Upper lobe of right lung (tissue), 1 donor: ENCODE results near the gene C10orf71. TPM values are rescaled to one million over a fixed set of nuclear protein-coding genes. Genes with fewer than 3 reads are reported as not detected.

Experiments used
- ATAC-seq: fragments of 200-7000 bp; cut with Tn5 transposase; one replicate; pipeline ENCODE4 v1.9.1; 2020; ENCODE audit warnings: mild to moderate bottlenecking, moderate library complexity
- DNase-seq: peaks from one replicate; pipeline ENCODE4 v3.0.0-alpha.2; 2020
- H3K27ac ChIP-seq: fragments of 200-600 bp; one replicate; pipeline ENCODE4 v1.8.0; 2022
- H3K27me3 ChIP-seq: fragments of 200-600 bp; one replicate; pipeline ENCODE4 v1.8.0; 2022; ENCODE audit warnings: mild to moderate bottlenecking
- H3K36me3 ChIP-seq: fragments of 200-600 bp; one replicate; pipeline ENCODE4 v1.8.0; 2022
- H3K4me1 ChIP-seq: fragments of 200-600 bp; one replicate; pipeline ENCODE4 v1.8.0; 2022
- H3K4me3 ChIP-seq: fragments of 200-600 bp; one replicate; pipeline ENCODE4 v1.8.0; 2022; ENCODE audit warnings: mild to moderate bottlenecking
- H3K9me3 ChIP-seq: fragments of 200-600 bp; one replicate; pipeline ENCODE4 v1.8.0; 2022
- intact Hi-C: fragments of 100-400 bp; cut with DNase I; formaldehyde crosslinking; loops from one replicate; pipeline ENCODE4 v1.11.0; 2022
- total RNA-seq: library from RNA; stranded (reverse); fragmentation: NEBNext Ultra II Directional; extraction: Animal tissue kit (Norgen Biotek cat#: 25700); gene quantifications from one replicate; pipeline ENCODE4 v1.2.1, GENCODE V29; 2021
- TF ChIP-seq, protein P1 (sequence below): fragments of 200-600 bp; IDR thresholded peaks from one replicate; pipeline ENCODE4 v1.8.0; 2022; ENCODE audit warnings: antibody characterized with exemption
- donor health status: DM: no; HTN: yes; CAD: no; lungs with severe emphysema.

C10orf71 gene
- total RNA-seq, 1 donor from 2014 or later: not detected

- no peaks in the 10 kb centered on the region for H3K4me1 ChIP-seq
- DNase-seq (no peak), ATAC-seq (peak; percentile 14)
- no peaks in the 10 kb centered on the region for H3K36me3 ChIP-seq
- H3K4me3 ChIP-seq: no peak overlapping the region
- H3K27me3 ChIP-seq: no peaks in the 10 kb centered on the region
- TF ChIP-seq, protein P1, sequence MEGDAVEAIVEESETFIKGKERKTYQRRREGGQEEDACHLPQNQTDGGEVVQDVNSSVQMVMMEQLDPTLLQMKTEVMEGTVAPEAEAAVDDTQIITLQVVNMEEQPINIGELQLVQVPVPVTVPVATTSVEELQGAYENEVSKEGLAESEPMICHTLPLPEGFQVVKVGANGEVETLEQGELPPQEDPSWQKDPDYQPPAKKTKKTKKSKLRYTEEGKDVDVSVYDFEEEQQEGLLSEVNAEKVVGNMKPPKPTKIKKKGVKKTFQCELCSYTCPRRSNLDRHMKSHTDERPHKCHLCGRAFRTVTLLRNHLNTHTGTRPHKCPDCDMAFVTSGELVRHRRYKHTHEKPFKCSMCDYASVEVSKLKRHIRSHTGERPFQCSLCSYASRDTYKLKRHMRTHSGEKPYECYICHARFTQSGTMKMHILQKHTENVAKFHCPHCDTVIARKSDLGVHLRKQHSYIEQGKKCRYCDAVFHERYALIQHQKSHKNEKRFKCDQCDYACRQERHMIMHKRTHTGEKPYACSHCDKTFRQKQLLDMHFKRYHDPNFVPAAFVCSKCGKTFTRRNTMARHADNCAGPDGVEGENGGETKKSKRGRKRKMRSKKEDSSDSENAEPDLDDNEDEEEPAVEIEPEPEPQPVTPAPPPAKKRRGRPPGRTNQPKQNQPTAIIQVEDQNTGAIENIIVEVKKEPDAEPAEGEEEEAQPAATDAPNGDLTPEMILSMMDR: no peak
- H3K27ac ChIP-seq: no peak overlapping the region
- H3K9me3 ChIP-seq: no peaks in the 10 kb centered on the region
- intact Hi-C loops: no loop called here
These were observed 36.5 kb downstream of the C10orf71 start for GRCh38 chr10:49335364-49335972.

- Histone ChIP-seq H3K4me1 (no peaks in the 10 kb centered on the region), H3K27me3 (no peaks in the 10 kb centered on the region), H3K4me3 (no peak overlapping the region), H3K36me3 (no peaks in the 10 kb centered on the region), H3K9me3 (no peaks in the 10 kb centered on the region), H3K27ac (no peak overlapping the region)
- TF ChIP-seq, protein P1: no peak
- ATAC-seq (no peak), DNase-seq (no peak)
- intact Hi-C loops: no loop called here
These were observed 39.6 kb downstream of the C10orf71 start for GRCh38 chr10:49338604-49339003.

- intact Hi-C loops: no loop called here
- peaks cover under 1% of the 10 kb centered on the region for H3K9me3 ChIP-seq
- no peaks in the 10 kb centered on the region for H3K36me3 ChIP-seq
- no peak for ATAC-seq
- DNase-seq: no peak
- TF ChIP-seq, protein P1: no peak
- no peak overlapping the region for H3K4me3 ChIP-seq
- no peak overlapping the region for H3K27ac ChIP-seq
- no peaks in the 10 kb centered on the region for H3K4me1 ChIP-seq
- H3K27me3 ChIP-seq: no peaks in the 10 kb centered on the region
These were observed 45.9 kb downstream of the C10orf71 start for GRCh38 chr10:49344840-49345239.

DNA sequence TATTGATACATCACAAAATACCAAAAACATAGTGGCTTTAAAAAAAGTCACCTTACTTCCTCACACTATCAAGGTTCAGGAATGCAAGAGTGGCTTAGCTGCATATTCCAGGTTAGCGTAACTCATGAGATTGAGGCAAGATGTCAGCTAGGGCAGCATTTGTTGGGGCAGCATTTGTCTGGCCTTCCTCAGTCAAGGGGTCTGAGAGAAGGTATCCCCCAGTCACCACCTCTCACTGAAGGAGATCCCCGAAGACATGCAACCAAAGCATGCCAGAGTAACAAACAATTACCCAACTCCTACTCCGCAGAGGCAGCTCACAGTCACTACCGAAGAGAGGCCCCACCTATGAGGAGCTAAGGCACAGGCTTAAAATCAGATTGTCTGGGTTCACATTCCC, 48.4 kb downstream of the C10orf71 start:
- Histone ChIP-seq H3K27me3 (no peaks in the 10 kb centered on the region), H3K9me3 (peaks cover 4% of the 10 kb centered on the region), H3K4me3 (no peak overlapping the region), H3K4me1 (no peaks in the 10 kb centered on the region), H3K27ac (no peak overlapping the region), H3K36me3 (no peaks in the 10 kb centered on the region)
- TF ChIP-seq, protein P1: no peak
- DNase-seq: no peak
- no peak for ATAC-seq
- intact Hi-C loops: no loop called here

DNA sequence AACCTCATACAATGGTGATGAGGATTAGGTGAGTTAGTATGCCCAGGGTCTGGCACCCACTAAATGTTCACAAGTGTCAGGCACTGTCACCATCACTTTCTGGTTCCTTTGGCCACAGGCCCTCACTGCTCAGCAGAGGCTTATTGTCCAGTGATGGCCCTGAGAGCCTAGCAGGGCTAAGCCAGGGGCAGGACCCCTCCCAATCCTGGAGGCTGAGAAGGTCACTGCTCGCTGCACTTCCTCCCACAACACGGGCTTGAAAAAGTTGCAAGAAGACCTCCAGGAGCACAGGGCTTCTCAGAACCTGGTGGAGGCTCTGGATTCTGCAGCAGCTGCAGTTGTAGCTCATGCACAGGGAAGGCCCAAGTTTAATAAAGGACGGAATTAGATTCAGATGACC, 48.9 kb downstream of the C10orf71 start:
- ATAC-seq (no peak), DNase-seq (no peak)
- Histone ChIP-seq H3K27me3 (no peaks in the 10 kb centered on the region), H3K27ac (no peak overlapping the region), H3K4me3 (no peak overlapping the region), H3K36me3 (no peaks in the 10 kb centered on the region), H3K4me1 (no peaks in the 10 kb centered on the region), H3K9me3 (peaks cover 4% of the 10 kb centered on the region)
- TF ChIP-seq, protein P1: no peak
- intact Hi-C loops: no loop called here

GRCh38 chr10:49348593-49348992, 49.6 kb downstream of the C10orf71 start:
- H3K4me3 ChIP-seq: no peak overlapping the region
- no peak for ATAC-seq
- no peak overlapping the region for H3K27ac ChIP-seq
- H3K4me1 ChIP-seq: no peaks in the 10 kb centered on the region
- peaks cover 4% of the 10 kb centered on the region for H3K9me3 ChIP-seq
- no peaks in the 10 kb centered on the region for H3K27me3 ChIP-seq
- intact Hi-C loops: no loop called here
- TF ChIP-seq, protein P1: no peak
- DNase-seq: no peak
- no peaks in the 10 kb centered on the region for H3K36me3 ChIP-seq
